Common myeloid progenitor, CD34-positive (primary cell): ENCODE measurements around the gene ITM2B.

Source experiments
- CTCF ChIA-PET: fragments of 350-600 bp; sonication (Branson Sonifier 250); formaldehyde crosslinking; loops from one replicate; lab custom pipeline; 2021; ENCODE audit warnings: antibody characterized with exemption; lab: Charles Lee
- POLR2A ChIA-PET: fragments of 350-600 bp; sonication (Branson Sonifier 250); formaldehyde crosslinking; loops from one replicate; lab custom pipeline; 2021; ENCODE audit warnings: antibody characterized with exemption; lab: Charles Lee
- DNase-seq, 3 donors: peaks; one replicate each; pipeline versions ENCODE4 v3.0.0 to v3.0.0-alpha.2; 2013
- H3K27ac ChIP-seq, 2 experiments: 1 replicate in 1 of 2; 2 replicates in 1 of 2; pipeline ENCODE4 v1.7.0; 2013; ENCODE audit warnings: inconsistent platforms in 2 of 2, low read length in 2 of 2, mild to moderate bottlenecking in 2 of 2, low read depth in 1 of 2, moderate library complexity in 1 of 2; ENCODE audit not compliant: severe bottlenecking in 2 of 2, insufficient read depth in 1 of 2, poor library complexity in 1 of 2
- H3K27me3 ChIP-seq, 5 experiments: replicated peaks in 2 of 5; 1 replicate in 3 of 5; 2 replicates in 2 of 5; pipeline versions ENCODE4 v1.6.1 to v1.7.0; 2013; ENCODE audit warnings: low read length in 4 of 5, mild to moderate bottlenecking in 2 of 5, moderate library complexity in 2 of 5, inconsistent platforms in 1 of 5; ENCODE audit not compliant: insufficient read depth in 5 of 5, control insufficient read depth in 4 of 5
- H3K36me3 ChIP-seq, 4 experiments: 1 replicate in 2 of 4; 2 replicates in 2 of 4; pipeline versions ENCODE4 v1.6.1 to v1.7.0; 2013; ENCODE audit warnings: low read length in 3 of 4, control low read depth in 1 of 4, mild to moderate bottlenecking in 1 of 4; ENCODE audit not compliant: control insufficient read depth in 4 of 4, insufficient read depth in 4 of 4
- H3K4me1 ChIP-seq, 4 experiments: 1 replicate in 3 of 4; 2 replicates in 1 of 4; pipeline versions ENCODE4 v1.6.1 to v1.7.1; 2013; ENCODE audit warnings: low read length in 3 of 4, mild to moderate bottlenecking in 3 of 4, control low read depth in 1 of 4, inconsistent platforms in 1 of 4, moderate library complexity in 1 of 4; ENCODE audit not compliant: control insufficient read depth in 4 of 4, insufficient read depth in 4 of 4; ENCODE audit errors: control extremely low read depth in 1 of 4
- H3K4me3 ChIP-seq, 7 experiments: 1 replicate in 4 of 7; 2 replicates in 3 of 7; pipeline versions ENCODE4 v1.5.1 to v1.7.0; 2013; ENCODE audit warnings: mild to moderate bottlenecking in 7 of 7, low read length in 6 of 7, moderate library complexity in 6 of 7, inconsistent platforms in 2 of 7, low read depth in 2 of 7, control low read depth in 1 of 7; ENCODE audit not compliant: insufficient read depth in 4 of 7, control insufficient read depth in 1 of 7; ENCODE audit errors: extremely low read depth in 1 of 7
- H3K9me3 ChIP-seq, 5 experiments: 1 replicate in 4 of 5; 2 replicates in 1 of 5; pipeline versions ENCODE4 v1.6.1 to v1.7.1; 2013; ENCODE audit warnings: low read length in 4 of 5, mild to moderate bottlenecking in 2 of 5, inconsistent platforms in 1 of 5, low read depth in 1 of 5, moderate library complexity in 1 of 5; ENCODE audit not compliant: control insufficient read depth in 4 of 5, insufficient read depth in 2 of 5; ENCODE audit errors: control extremely low read depth in 1 of 5
- WGBS: methylation state at CpG from one replicate; pipeline ENCODE4 v1.1.5; 2013; ENCODE audit not compliant: insufficient coverage; 5-methylcytosine and 5-hydroxymethylcytosine counted together

ITM2B gene

DNA sequence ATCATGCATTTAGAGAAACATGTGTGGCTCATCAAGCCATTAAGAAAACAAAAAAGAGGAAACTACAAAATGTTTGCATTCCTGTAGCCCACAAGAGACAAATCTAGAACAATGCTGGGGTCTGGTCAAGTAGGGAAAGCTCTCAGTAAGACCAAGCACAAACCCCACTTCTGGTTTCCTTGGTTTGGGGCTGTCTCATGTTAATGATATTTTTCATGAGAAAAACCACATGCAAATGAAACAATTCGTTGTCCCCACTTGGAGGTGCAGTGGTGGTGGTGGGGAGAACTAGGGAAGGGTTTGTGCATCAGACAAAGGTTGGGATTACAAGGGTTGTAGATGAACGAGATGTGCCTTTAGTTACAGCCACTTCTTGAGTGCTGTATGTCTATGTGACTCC is 63.5 kb downstream of the ITM2B start:
- ChIA-PET CTCF (no interaction called here), POLR2A (interaction anchor here (0.6 kb wide), 1 partner anchor 1273 kb away, joined by 3 read pairs; no protein-coding TSS in a partner anchor)
- no peaks in the 10 kb centered on the region for H3K36me3 ChIP-seq
- no peak overlapping the region for H3K4me3 ChIP-seq
- H3K27ac ChIP-seq: no peak overlapping the region
- DNase-seq: no peak
- H3K4me1 ChIP-seq: no peaks in the 10 kb centered on the region
- no peaks in the 10 kb centered on the region for H3K9me3 ChIP-seq
- 79% methylated on average over 2 of the region's 2 CpGs for WGBS
- no peaks in the 10 kb centered on the region for H3K27me3 ChIP-seq

- H3K4me1 ChIP-seq: no peaks in the 10 kb centered on the region
- ChIA-PET CTCF (no interaction called here), POLR2A (no interaction called here)
- 93% methylated on average over 2 of the region's 4 CpGs for WGBS
- no peaks in the 10 kb centered on the region for H3K9me3 ChIP-seq
- no peaks in the 10 kb centered on the region for H3K27me3 ChIP-seq
- H3K36me3 ChIP-seq: no peaks in the 10 kb centered on the region
- no peak overlapping the region for H3K27ac ChIP-seq
- DNase-seq: no peak
- H3K4me3 ChIP-seq: no peak overlapping the region
These were observed 64.3 kb downstream of the ITM2B start for GRCh38 chr13:48297131-48297786.

DNA sequence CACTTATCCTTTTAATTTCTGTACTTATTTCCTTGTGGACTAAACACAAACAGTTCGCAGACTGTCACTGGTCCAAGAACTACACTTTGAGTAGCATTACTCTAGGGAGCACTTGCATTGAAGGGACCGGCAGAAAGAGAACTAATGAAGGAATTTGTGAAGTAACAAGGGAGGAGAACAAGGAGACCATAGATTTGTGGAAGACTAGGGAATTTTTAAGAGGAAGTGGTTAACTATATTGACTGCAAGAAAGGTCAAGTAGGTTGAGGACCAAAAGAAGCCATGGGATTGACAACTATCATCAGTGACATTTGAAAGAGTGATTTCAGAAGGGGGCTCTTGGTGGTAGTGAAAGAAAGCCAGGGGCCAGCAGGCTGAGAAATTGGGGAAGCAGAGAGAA is 66.6 kb downstream of the ITM2B start:
- H3K9me3 ChIP-seq: no peaks in the 10 kb centered on the region
- no peak for DNase-seq
- peaks cover 0 to 10% (median 3%) of the 10 kb centered on the region in 4 experiments for H3K4me1 ChIP-seq
- H3K27me3 ChIP-seq: no peaks in the 10 kb centered on the region
- no peak overlapping the region for H3K4me3 ChIP-seq
- WGBS: 100% methylated on average over 1 of the region's 2 CpGs
- ChIA-PET CTCF (no interaction called here), POLR2A (no interaction called here)
- H3K27ac ChIP-seq: no peak overlapping the region
- no peaks in the 10 kb centered on the region for H3K36me3 ChIP-seq

GRCh38 chr13:48302871-48303358 is 69.9 kb downstream of the ITM2B start:
- DNase-seq: peak in 2 of 3 donors; percentile 58 to 70
- Histone ChIP-seq H3K4me1 (peaks cover 9 to 25% (median 17%) of the 10 kb centered on the region in 4 experiments), H3K27me3 (no peaks in the 10 kb centered on the region), H3K27ac (peak overlapping the region; percentile 99), H3K4me3 (peak overlapping the region; percentile 78 to 99 (median 92)), H3K36me3 (peaks cover 0 to 3% (median 1%) of the 10 kb centered on the region in 4 experiments), H3K9me3 (no peaks in the 10 kb centered on the region)
- ChIA-PET CTCF (interaction anchor here (1.3 to 2.0 kb wide), 2 partner anchors 9 to 13 kb away, joined by 3 to 7 read pairs; no protein-coding TSS in a partner anchor), POLR2A (interaction anchor here (0.9 to 1.3 kb wide), 2 partner anchors 13 to 70 kb away, joined by 3 read pairs; partner anchors contain the start of gene ITM2B)
- 3% methylated on average over 4 of the region's 12 CpGs for WGBS

GRCh38 chr13:48303359-48304142 is 70.5 kb downstream of the ITM2B start, which contains the start of gene RB1:
TSS of gene RB1 (plus strand) at chr13:48303751. CDS start at chr13:48303913, 162 bp downstream.
- Histone ChIP-seq H3K27ac (peak within 1 kb of the TSS; percentile 99), H3K4me1 (peaks cover 9 to 25% (median 17%) of the 10 kb centered on the region in 4 experiments), H3K9me3 (no peaks in the 10 kb centered on the region), H3K27me3 (no peaks in the 10 kb centered on the region), H3K4me3 (peak within 1 kb of the TSS; percentile 78 to 99 (median 92)), H3K36me3 (peaks cover 0 to 6% (median 1%) of the 10 kb centered on the region in 4 experiments)
- peak; percentile 95 to 98 (median 98) for DNase-seq
- WGBS: under 1% methylated on average over 79 of the region's 96 CpGs
- POLR2A ChIA-PET: interaction anchor here (0.6 to 1.0 kb wide), 3 partner anchors 30 to 71 kb away, joined by 3 read pairs; partner anchors contain the start of gene ITM2B
- CTCF ChIA-PET: interaction anchor here (1.3 to 2.4 kb wide), 3 partner anchors 10 to 15 kb away, joined by 3 to 7 read pairs (median 6); no protein-coding TSS in a partner anchor

GRCh38 chr13:48304143-48304876 is 71.3 kb downstream of the ITM2B start:
- peak; percentile 55 to 84 (median 74) for DNase-seq
- Histone ChIP-seq H3K9me3 (no peaks in the 10 kb centered on the region), H3K36me3 (peaks cover 0 to 7% (median 2%) of the 10 kb centered on the region in 4 experiments), H3K4me3 (peak overlapping the region; percentile 78 to 99 (median 92)), H3K27me3 (no peaks in the 10 kb centered on the region), H3K27ac (peak overlapping the region; percentile 99), H3K4me1 (peaks cover 9 to 25% (median 17%) of the 10 kb centered on the region in 4 experiments)
- CTCF ChIA-PET: interaction anchor here (2.4 kb wide), 1 partner anchor 14 kb away, joined by 6 read pairs; no protein-coding TSS in a partner anchor
- POLR2A ChIA-PET: interaction anchor here (0.7 to 1.0 kb wide), 3 partner anchors 29 to 153 kb away, joined by 3 to 5 read pairs (median 4); no protein-coding TSS in a partner anchor
- WGBS: 0% methylated on average over 36 of the region's 36 CpGs
